Measurements from ENCODE around the gene MYO1C.
"Not testable (repeated sequence)": the region's sequence is repeated elsewhere in the genome, so short reads cannot be mapped to it uniquely, and the experiment has no call there.

The MYO1C gene

GRCh38 chr17:1422885-1423284 is 69.6 kb downstream of the MYO1C start:
- peak; percentile 99 for DNase-seq (ENCODE audit: low spot score)

GRCh38 chr17:1421470-1421869 is 71.0 kb downstream of the MYO1C start:
- DNase-seq (ENCODE audit: low spot score) = no peak

- no peak for DNase-seq (ENCODE audit: low spot score)
Observed at GRCh38 chr17:1420981-1421380, 71.5 kb downstream of the MYO1C start.

- DNase-seq (ENCODE audit: low spot score) = no peak
Observed at GRCh38 chr17:1420163-1420562, 72.3 kb downstream of the MYO1C start.

- not testable (repeated sequence) for DNase-seq (ENCODE audit: low spot score)
Observed at GRCh38 chr17:1418476-1418875, 74.0 kb downstream of the MYO1C start.

GRCh38 chr17:1416414-1416813 is 76.1 kb downstream of the MYO1C start:
- DNase-seq (ENCODE audit: low spot score) = no peak

GRCh38 chr17:1414634-1415033 is 77.9 kb downstream of the MYO1C start:
- DNase-seq (ENCODE audit: low spot score) = no peak
